GM21786 (cell line): ENCODE measurements around the gene GDF15.
"Not testable (repeated sequence)": the region's sequence is repeated elsewhere in the genome, so short reads cannot be mapped to it uniquely, and the experiment has no call there.

Experiments
- ATAC-seq: cut with Tn5 transposase; IDR thresholded peaks from one replicate; pipeline ENCODE4 v1.9.1; 2021; ENCODE audit not compliant: unreplicated experiment

GDF15 gene

GRCh38 chr19:18391509-18392075 lies 5.6 kb downstream of the GDF15 start:
- no peak for ATAC-seq

- ATAC-seq: no peak
Measured at GRCh38 chr19:18392417-18392816, 6.5 kb downstream of the GDF15 start.

DNA sequence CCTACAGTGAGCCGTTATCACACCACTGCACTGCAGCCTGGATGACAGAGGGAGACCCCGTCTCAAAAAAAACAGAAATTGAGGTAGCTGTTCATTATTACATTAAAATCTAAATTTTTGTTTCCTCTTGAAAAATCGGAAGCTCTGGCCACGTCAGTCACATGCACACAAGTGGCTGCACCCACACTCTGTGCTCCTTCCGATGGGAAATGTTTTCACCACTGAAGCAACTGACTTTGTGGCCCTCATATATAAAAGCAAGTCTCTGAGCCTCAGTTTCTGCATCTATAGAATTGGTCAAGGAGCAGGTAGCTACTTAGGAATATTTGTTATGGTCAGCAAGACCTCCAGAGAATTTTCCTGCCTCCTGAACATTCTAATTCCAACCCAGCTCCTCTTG lies 7.0 kb downstream of the GDF15 start:
- ATAC-seq: no peak

GRCh38 chr19:18393836-18394235 lies 7.9 kb downstream of the GDF15 start:
- no peak for ATAC-seq

DNA sequence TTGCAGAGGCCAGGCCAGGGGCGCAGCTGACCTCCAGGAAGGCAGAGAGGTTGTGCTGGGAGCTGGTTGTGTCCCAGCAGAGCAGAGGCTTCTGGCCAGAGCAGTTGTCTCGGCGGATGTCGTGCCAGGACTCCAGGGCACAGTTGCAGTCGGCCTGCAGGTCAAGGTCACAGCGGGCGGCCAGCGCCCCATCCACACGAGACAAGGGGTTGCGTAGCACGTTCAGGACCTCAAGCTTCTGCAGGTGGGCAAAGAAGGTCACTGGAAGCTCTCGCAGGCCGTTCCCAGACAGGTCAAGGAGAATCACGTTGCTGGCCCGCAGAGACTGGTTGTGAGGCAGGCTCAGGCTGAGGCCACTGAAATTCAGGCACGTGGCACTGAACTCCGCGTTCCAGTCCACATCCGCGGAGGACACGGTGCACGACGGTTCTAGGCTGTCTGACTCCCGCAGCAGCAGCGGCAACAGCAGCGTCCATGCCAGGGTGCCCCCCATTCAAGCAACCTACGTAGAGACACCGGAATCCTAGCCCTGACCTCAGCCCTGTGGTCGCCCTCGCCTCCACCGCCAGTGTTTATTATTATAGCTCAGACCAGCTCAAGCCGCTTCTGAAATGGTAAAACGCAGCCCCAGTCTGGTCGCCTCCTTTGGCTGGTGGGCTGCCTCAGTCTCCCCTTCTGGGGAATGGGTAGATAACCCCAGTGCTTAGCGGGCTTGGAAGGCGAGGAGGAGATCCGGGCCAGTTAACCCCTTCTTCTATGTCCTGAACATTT lies 10.7 kb downstream of the GDF15 start:
- ATAC-seq: no peak

GRCh38 chr19:18397242-18398202 lies 11.6 kb downstream of the GDF15 start, which contains the start of gene LRRC25:
Gene LRRC25, minus strand, starts transcription at chr19:18397622. Its CDS starts 659 bp downstream, at chr19:18396963.
- no peak for ATAC-seq

- ATAC-seq: no peak
Measured at GRCh38 chr19:18399008-18399407, 13.1 kb downstream of the GDF15 start.

DNA sequence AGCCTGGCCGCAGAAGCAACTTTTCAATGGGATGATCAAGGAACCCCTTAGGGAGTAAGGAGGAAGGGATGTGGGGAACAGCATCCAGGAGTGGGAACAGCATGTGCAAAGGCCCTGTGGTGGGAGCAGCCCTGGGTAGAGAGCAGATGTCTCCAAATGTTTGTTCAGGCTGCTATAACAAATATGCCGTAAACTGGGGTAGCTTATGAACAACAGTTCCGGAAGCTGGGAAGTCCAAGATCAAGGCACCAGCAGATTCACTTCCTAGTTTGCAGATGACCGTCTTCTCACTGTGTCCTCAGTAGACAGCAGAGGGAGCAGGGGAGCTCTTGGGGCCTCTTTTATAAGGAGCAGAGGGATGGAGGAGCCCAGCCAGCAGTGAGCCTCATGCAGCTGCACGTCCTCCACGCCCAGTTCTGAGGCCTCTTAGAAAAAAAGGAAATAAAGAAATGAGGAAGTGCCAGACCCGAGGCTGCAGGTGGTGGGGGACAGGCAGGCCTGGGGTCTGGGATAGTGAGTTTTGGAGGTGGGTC lies 15.7 kb downstream of the GDF15 start:
- no peak for ATAC-seq

DNA sequence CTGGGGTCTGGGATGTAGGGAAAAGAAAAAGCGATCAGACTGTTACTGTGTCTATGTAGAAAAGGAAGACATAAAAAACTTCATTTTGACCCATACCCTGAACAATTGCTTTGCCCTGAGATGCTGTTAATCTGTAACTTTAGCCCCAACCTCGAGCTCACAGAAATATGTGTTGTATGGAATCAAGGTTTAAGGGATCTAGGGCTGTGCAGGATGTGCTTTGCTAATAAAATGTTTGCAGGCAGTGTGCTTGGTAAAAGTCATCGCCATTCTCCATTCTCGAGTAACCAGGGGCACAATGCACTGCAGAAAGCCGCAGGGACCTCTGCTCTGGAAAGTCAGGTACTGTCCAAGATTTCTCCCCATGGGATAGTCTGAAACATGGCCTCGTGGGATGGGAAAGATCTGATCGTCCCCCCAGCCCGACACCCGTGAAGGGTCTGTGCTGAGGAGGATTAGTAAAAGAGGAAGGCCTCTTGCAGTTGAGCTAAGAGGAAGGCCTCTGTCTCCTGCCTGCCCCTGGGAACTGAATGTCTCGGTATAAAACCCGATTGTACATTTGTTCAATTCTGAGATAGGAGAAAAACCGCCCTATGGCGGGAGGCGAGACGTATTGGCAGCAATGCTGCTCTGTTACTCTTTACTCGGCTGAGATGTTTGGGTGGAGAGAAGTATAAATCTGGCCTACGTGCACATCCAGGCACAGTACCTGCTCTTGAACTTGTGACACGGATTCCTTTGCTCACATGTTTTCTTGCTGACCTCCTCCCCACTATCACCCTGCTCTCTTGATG lies 16.7 kb downstream of the GDF15 start:
- not testable (repeated sequence) for ATAC-seq

- not testable (repeated sequence) for ATAC-seq
Measured at GRCh38 chr19:18405754-18406153, 19.8 kb downstream of the GDF15 start.

DNA sequence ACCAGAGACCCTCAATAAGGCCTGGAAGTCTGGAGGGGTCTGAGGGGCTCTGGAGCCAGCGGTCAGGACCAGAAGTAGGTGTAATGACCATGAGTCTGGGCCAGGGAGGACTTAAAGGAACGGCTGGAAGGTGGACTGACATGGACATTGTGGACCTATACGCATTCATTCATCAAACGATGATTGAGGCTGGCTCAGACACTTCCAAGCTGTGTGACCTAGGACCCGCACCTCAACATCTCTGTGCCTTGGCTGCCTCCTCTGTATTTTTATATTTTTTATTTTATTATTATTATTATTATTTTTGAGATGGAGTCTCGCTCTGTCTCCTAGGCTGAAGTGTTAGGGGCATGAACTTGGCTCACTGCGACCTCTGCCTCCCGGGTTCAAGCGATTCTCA lies 20.8 kb downstream of the GDF15 start:
- no peak for ATAC-seq

DNA sequence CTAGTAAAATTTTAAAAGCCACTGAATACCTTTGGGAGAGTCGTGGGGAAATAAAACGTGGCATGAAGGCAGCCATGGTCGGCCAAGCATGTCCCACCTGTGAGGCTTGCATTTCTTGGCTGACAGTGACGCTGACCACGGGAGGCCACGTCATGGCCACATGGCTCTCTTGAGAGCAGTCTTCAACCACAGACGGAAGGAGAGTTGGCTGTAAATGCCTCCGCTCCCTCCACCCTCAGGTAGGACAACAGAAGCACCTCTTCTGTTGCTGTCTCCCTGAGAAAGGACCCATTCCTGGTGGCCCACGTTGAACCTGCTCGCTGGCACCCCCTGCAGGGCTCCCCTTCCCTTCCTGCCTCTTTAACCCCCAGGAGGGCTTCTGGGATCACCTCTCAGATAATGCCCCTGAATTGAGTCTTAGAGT lies 22.1 kb downstream of the GDF15 start:
- peak; percentile 71 for ATAC-seq

GRCh38 chr19:18412610-18413239 lies 26.8 kb downstream of the GDF15 start:
- ATAC-seq: no peak

GRCh38 chr19:18414504-18415177 lies 28.7 kb downstream of the GDF15 start:
- ATAC-seq: no peak

DNA sequence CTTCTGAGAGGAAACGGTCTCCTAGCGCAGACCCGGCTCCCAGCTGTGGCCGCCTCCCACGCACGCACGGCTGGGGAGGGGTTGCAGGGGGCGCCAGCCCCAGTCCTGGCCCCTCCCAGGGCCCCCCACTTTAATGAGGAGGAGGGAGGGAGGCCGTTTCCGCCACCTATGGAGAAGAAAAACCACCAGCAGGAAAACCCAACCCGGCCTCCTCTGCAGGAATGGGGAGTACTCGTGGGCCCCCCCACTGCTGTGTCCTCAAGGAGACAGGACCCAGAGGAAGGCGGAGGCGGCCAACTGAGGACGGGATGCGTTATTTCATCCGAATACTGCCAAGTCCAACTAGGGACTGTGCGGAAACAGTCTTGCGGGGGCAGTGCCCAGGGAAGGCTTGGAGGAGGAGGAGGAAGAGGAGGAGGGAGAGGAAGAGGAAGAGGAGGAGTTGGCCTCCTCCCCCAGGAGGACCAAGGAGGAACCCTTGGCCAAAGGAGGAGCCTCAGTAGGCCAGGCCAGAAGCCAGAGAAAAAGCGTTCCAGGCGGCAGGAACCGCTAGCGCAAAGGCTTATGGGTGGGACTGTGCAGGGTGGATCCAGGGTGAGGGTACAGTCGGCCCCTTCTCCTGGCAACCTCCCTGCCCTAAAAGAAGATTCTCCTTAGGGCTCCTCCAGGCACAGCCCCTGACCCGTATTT lies 29.4 kb downstream of the GDF15 start:
- no peak for ATAC-seq

GRCh38 chr19:18416778-18417249 lies 30.9 kb downstream of the GDF15 start:
- no peak for ATAC-seq

GRCh38 chr19:18417250-18418028 lies 31.5 kb downstream of the GDF15 start:
- no peak for ATAC-seq

DNA sequence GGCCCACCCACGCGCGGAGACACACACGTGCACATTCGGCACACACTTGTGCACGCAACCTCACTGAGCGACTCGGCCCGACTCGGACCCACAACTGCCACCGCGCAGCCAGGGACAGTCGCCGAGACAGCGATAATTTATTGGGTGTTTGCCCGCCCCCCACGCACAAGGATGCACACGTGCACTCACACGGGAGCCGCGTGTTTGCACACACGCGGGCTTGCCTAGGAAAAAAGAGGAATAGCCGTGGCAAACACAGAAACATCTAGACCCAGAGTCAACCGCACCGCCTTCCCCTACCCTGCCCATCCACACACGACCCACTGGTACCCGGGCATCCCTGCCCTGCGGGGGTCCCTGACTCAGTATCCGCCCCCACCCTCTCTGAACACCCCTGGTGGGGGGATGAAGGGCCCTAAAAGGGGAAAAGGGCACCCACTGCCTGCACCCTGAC lies 32.1 kb downstream of the GDF15 start:
- no peak for ATAC-seq
